IMR-90 (cell line): ENCODE results near the gene KCTD2. TPM values are rescaled to one million over a fixed set of nuclear protein-coding genes. Genes with fewer than 3 reads are reported as not detected.

Source experiments
- ATAC-seq: fragments of 200-7000 bp; cut with Tn5 transposase; 2 replicates; pipeline ENCODE4 v1.9.1; 2020; ENCODE audit warnings: low read depth, mild to moderate bottlenecking, moderate library complexity
- BruUV-seq: library from RNA; stranded (reverse); fragments of 400-500 nt; replicated peaks from 2 replicates; lab custom pipeline; 2021; lab: Mats Ljungman, UMichigan
- CTCF ChIA-PET: fragments of 300-600 bp; formaldehyde crosslinking; extraction: SDS; loops from one replicate; lab custom pipeline; 2021; ENCODE audit warnings: antibody characterized with exemption; lab: Yijun Ruan, JAX
- POLR2A ChIA-PET: fragments of 300-600 bp; sonication (Branson Sonifier 250); formaldehyde crosslinking; loops from one replicate; lab custom pipeline; 2022; ENCODE audit warnings: antibody characterized with exemption; ENCODE audit not compliant: unreplicated experiment; lab: Charles Lee
- DNase-seq: peaks from one replicate; pipeline ENCODE4 v3.0.0; 2013
- H2AFZ ChIP-seq: replicated peaks from 2 replicates; pipeline ENCODE3; 2013; ENCODE audit warnings: low read length, mild to moderate bottlenecking; ENCODE audit not compliant: poor library complexity
- H2AK5ac ChIP-seq: 2 replicates; pipeline ENCODE4 v1.6.1; 2013; ENCODE audit warnings: low read depth, low read length, inconsistent platforms
- H2AK9ac ChIP-seq: replicated peaks from 2 replicates; pipeline ENCODE3; 2013; ENCODE audit warnings: mild to moderate bottlenecking, low read depth, low read length, moderate library complexity; ENCODE audit not compliant: poor library complexity
- H2BK120ac ChIP-seq: 2 replicates; pipeline ENCODE4 v1.6.1; 2013; ENCODE audit warnings: low read depth, low read length, inconsistent platforms
- H2BK15ac ChIP-seq: 3 replicates; pipeline ENCODE4 v1.6.1; 2013; ENCODE audit warnings: low read depth, low read length, inconsistent platforms
- H2BK20ac ChIP-seq: 2 replicates; pipeline ENCODE4 v1.6.1; 2013; ENCODE audit warnings: low read depth, mild to moderate bottlenecking, inconsistent platforms, low read length, moderate library complexity
- H2BK5ac ChIP-seq: 2 replicates; pipeline ENCODE4 v1.6.1; 2013; ENCODE audit warnings: mild to moderate bottlenecking, low read depth, low read length, inconsistent platforms; ENCODE audit not compliant: poor library complexity, severe bottlenecking
- H3K14ac ChIP-seq: replicated peaks from 2 replicates; pipeline ENCODE4 v1.6.1; 2013; ENCODE audit warnings: low read depth, low read length, inconsistent platforms
- H3K18ac ChIP-seq: 2 replicates; pipeline ENCODE4 v1.6.1; 2013; ENCODE audit warnings: low read depth, low read length, control low read depth
- H3K23ac ChIP-seq: 2 replicates; pipeline ENCODE4 v1.6.1; 2013; ENCODE audit warnings: low read depth, low read length, inconsistent platforms
- H3K27ac ChIP-seq: 2 replicates; pipeline ENCODE4 v1.5.1; 2013; ENCODE audit warnings: mild to moderate bottlenecking, control low read depth, low read length; ENCODE audit not compliant: insufficient read depth
- H3K27me3 ChIP-seq: 2 replicates; pipeline ENCODE4 v1.6.1; 2013; ENCODE audit warnings: low read length; ENCODE audit not compliant: control insufficient read depth, insufficient read depth
- H3K36me3 ChIP-seq: 2 replicates; pipeline ENCODE4 v1.6.1; 2013; ENCODE audit warnings: low read length, mixed read lengths; ENCODE audit not compliant: control insufficient read depth, insufficient read depth
- H3K4ac ChIP-seq: 2 replicates; pipeline ENCODE4 v1.6.1; 2013; ENCODE audit warnings: low read depth, low read length, inconsistent platforms
- H3K4me1 ChIP-seq: 2 replicates; pipeline ENCODE4 v1.6.1; 2013; ENCODE audit warnings: low read length, mixed read lengths; ENCODE audit not compliant: control insufficient read depth, insufficient read depth
- H3K4me2 ChIP-seq: 2 replicates; pipeline ENCODE4 v1.6.1; 2013; ENCODE audit warnings: low read depth, mild to moderate bottlenecking, control low read depth, low read length, moderate library complexity
- H3K4me3 ChIP-seq: 2 replicates; pipeline ENCODE4 v1.5.1; 2013; ENCODE audit warnings: low read depth, mild to moderate bottlenecking, control low read depth, low read length, moderate library complexity; ENCODE audit not compliant: insufficient read depth
- H3K56ac ChIP-seq: 2 replicates; pipeline ENCODE4 v1.6.1; 2013; ENCODE audit warnings: low read length, inconsistent platforms; ENCODE audit not compliant: insufficient read depth; ENCODE audit errors: extremely low read depth
- H3K79me1 ChIP-seq, 2 experiments: 2 replicates each; pipeline ENCODE4 v1.6.1; 2013; ENCODE audit warnings: low read length in 2 of 2, inconsistent platforms in 1 of 2, low read depth in 1 of 2
- H3K9ac ChIP-seq: 2 replicates; pipeline ENCODE4 v1.6.1; 2013; ENCODE audit warnings: low read depth, low read length, control low read depth
- H3K9me1 ChIP-seq: 2 replicates; pipeline ENCODE4 v1.6.1; 2013; ENCODE audit warnings: low read length, inconsistent platforms; ENCODE audit not compliant: insufficient read depth
- H3K9me3 ChIP-seq: 2 replicates; pipeline ENCODE4 v1.6.1; 2013; ENCODE audit warnings: low read length; ENCODE audit not compliant: control insufficient read depth, insufficient read depth
- H4K20me1 ChIP-seq: 2 replicates; pipeline ENCODE4 v1.6.1; 2013; ENCODE audit warnings: low read length, inconsistent platforms; ENCODE audit not compliant: insufficient read depth
- H4K5ac ChIP-seq: 2 replicates; pipeline ENCODE4 v1.6.1; 2013; ENCODE audit warnings: mild to moderate bottlenecking, low read depth, low read length, control low read depth
- H4K8ac ChIP-seq, 2 experiments: 2 replicates each; pipeline ENCODE4 v1.6.1; 2013; ENCODE audit warnings: low read depth in 2 of 2, low read length in 2 of 2, control low read depth in 1 of 2, inconsistent platforms in 1 of 2
- H4K91ac ChIP-seq: 2 replicates; pipeline ENCODE4 v1.6.1; 2013; ENCODE audit warnings: low read depth, low read length, inconsistent platforms; ENCODE audit not compliant: insufficient read depth
- BHLHE40 ChIP-seq: fragments of 150-350 bp; IDR thresholded peaks from 2 replicates; pipeline ENCODE4 v1.6.1; 2016; ENCODE audit warnings: mild to moderate bottlenecking, low read depth, low read length
- CEBPB ChIP-seq: IDR thresholded peaks from 2 replicates; pipeline ENCODE4 v1.6.1; 2012; ENCODE audit warnings: low read depth, low read length, improper control_type of control experiment
- CHD1 ChIP-seq: IDR thresholded peaks from 2 replicates; pipeline ENCODE4 v1.6.1; 2012; ENCODE audit warnings: low read depth, low read length, improper control_type of control experiment
- MAFK ChIP-seq: IDR thresholded peaks from 2 replicates; pipeline ENCODE4 v1.6.1; 2012; ENCODE audit warnings: low read depth, low read length, improper control_type of control experiment
- MXI1 ChIP-seq: IDR thresholded peaks from 2 replicates; pipeline ENCODE4 v1.6.1; 2012; ENCODE audit warnings: low read depth, mild to moderate bottlenecking, low read length, moderate library complexity, borderline replicate concordance
- POLR2A ChIP-seq: IDR thresholded peaks from 2 replicates; pipeline ENCODE4 v1.6.1; 2012; ENCODE audit warnings: mild to moderate bottlenecking, low read depth, low read length
- RAD21 ChIP-seq: IDR thresholded peaks from 2 replicates; pipeline ENCODE4 v1.6.1; 2012; ENCODE audit warnings: low read length, improper control_type of control experiment
- RCOR1 ChIP-seq: IDR thresholded peaks from 2 replicates; pipeline ENCODE4 v1.6.1; 2012; ENCODE audit warnings: mild to moderate bottlenecking, low read length, improper control_type of control experiment; ENCODE audit not compliant: insufficient replicate concordance
- SMC3 ChIP-seq: fragments of 150-350 bp; IDR thresholded peaks from 2 replicates; pipeline ENCODE4 v1.6.1; 2016; ENCODE audit warnings: low read depth, mild to moderate bottlenecking, antibody characterized with exemption, low read length, moderate library complexity
- WGBS, 2 experiments: methylation state at CpG; one replicate each; pipeline versions ENCODE4 v1.1.5 to v1.1.7; 2013; ENCODE audit warnings: missing lambda C conversion rate in 2 of 2; ENCODE audit not compliant: insufficient read length in 1 of 2; ENCODE audit errors: extremely low coverage in 2 of 2; 5-methylcytosine and 5-hydroxymethylcytosine counted together
- dilution Hi-C: fragments of 300-500 bp; cut with HindIII; formaldehyde crosslinking; loops from one replicate; pipeline ENCODE4 v1.14.3; 2018; ENCODE audit warnings: low sequenced_read_pairs; ENCODE audit not compliant: unreplicated experiment
- in situ Hi-C: fragments of 300-500 bp; cut with MboI; formaldehyde crosslinking; loops from 3 replicates; pipeline ENCODE4 v1.14.3; 2019; ENCODE audit warnings: low sequenced_read_pairs, inconsistent platforms, mixed read lengths
- intact Hi-C: fragments of 100-400 bp; cut with micrococcal nuclease; formaldehyde crosslinking; loops from 2 replicates; pipeline ENCODE4 v1.10.0; 2022
- polyA plus RNA-seq, 3 experiments: library from polyadenylated mRNA; depleted of rRNA; stranded (reverse); fragments of >200 nt; gene quantifications; 2 replicates each; pipeline ENCODE4 v1.2.3, GENCODE V29; 2012; ENCODE audit warnings: low replicate concordance in 1 of 3
- total RNA-seq: library from RNA; depleted of rRNA; stranded (reverse); fragments of >200 nt; gene quantifications from 2 replicates; pipeline ENCODE4 v1.2.3, GENCODE V29; 2012

The KCTD2 gene
- total and polyA plus RNA-seq, 2 of the 4 experiments (the other 2 are of a cell fraction), result 9.1 to 18.4 TPM

DNA sequence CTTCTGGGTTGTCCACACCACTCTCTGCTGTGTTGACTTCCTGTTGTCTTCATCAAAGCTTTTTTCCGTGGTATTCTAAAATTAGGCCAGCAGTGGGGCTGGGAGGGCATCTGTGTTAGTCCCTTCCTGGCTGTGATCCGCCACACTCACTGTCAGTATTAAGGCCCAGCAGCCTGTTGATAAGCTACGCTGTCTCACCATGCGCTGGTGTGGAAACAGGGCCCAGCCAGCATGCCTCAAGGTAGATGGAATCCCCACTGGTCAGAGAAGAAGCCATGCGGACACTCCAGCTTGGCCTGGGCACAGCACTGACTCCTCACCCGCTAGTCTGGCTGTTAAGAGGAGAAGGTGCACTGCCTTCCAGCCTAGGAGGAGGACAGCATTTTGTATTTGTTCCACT lies 48.2 kb upstream of the KCTD2 start:
- no peak overlapping the region for H3K56ac ChIP-seq
- in situ Hi-C loops (no loop called here), intact Hi-C loops (no loop called here), dilution Hi-C loops (no loop called here)
- H2AK5ac ChIP-seq, result no peak overlapping the region
- H3K14ac ChIP-seq, result no peak overlapping the region
- H3K9me3 ChIP-seq, result no peaks in the 10 kb centered on the region
- no peak for ATAC-seq
- H3K23ac ChIP-seq, result no peak overlapping the region
- no peak overlapping the region for H2AFZ ChIP-seq
- H3K4me1 ChIP-seq, result peaks cover 6% of the 10 kb centered on the region
- no peak overlapping the region for H3K27ac ChIP-seq
- no peak overlapping the region for H3K18ac ChIP-seq
- no peak overlapping the region for H4K91ac ChIP-seq
- no peak for DNase-seq
- H3K79me1 ChIP-seq, result peaks cover 9 to 47% of the 10 kb centered on the region in 2 experiments; a peak in 3 of 4 replicates
- H3K4me2 ChIP-seq, result no peak overlapping the region
- H3K27me3 ChIP-seq, result no peaks in the 10 kb centered on the region
- no peak overlapping the region for H4K5ac ChIP-seq
- no peak overlapping the region for H2BK15ac ChIP-seq
- no peaks in the 10 kb centered on the region for H3K9me1 ChIP-seq
- H4K8ac ChIP-seq, result no peak overlapping the region
- no peak overlapping the region for H2BK20ac ChIP-seq
- no peak for TF ChIP-seq BHLHE40
- TF ChIP-seq RAD21, result no peak
- TF ChIP-seq POLR2A, result no peak
- TF ChIP-seq CEBPB, result no peak
- no peak for TF ChIP-seq MAFK
- TF ChIP-seq CHD1, result no peak
- TF ChIP-seq RCOR1, result no peak
- TF ChIP-seq SMC3, result no peak
- no peak for TF ChIP-seq MXI1
- BruUV-seq, result no TSS peak
- H3K4me3 ChIP-seq, result no peak overlapping the region
- H2BK5ac ChIP-seq, result no peak overlapping the region
- ChIA-PET CTCF (interaction anchor here (1.0 kb wide), 1 partner anchor 38 kb away, joined by 4 read pairs; no protein-coding TSS in a partner anchor), POLR2A (no interaction called here)
- H4K20me1 ChIP-seq, result peaks cover 7% of the 10 kb centered on the region; the same call in 1 of the 2 replicates
- H3K36me3 ChIP-seq, result peaks cover 28% of the 10 kb centered on the region
- no peak overlapping the region for H2BK120ac ChIP-seq
- H3K4ac ChIP-seq, result no peak overlapping the region
- no peak overlapping the region for H3K9ac ChIP-seq
- WGBS, 2 experiments, result 92% methylated on average over 5 of the region's 6 CpGs; no CpG with 5 or more reads in 1 of the 2 experiments
- no peak overlapping the region for H2AK9ac ChIP-seq
